ENCODE results near the gene ENTHD1.

DNA sequence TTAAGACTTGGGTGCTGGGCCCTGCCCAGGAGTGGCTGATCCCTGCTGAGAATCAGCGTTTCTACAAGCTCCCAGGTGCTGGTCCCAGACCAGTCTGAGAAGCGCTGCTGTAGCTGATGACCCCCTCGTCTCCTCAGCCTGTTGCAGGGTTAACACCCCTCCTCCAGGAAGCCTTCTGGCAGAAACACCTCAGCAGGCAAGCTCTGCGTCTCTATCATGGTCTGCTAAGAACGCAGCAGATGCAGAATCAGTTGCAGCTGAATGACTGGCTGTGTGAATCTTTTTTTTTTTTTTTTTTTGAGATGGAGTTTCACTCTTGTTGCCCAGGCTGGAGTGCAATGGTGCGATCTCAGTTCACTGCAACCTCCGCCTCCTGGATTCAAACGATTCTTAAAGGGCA lies 190.5 kb downstream of the ENTHD1 start:
- TF ChIP-seq, protein P1, sequence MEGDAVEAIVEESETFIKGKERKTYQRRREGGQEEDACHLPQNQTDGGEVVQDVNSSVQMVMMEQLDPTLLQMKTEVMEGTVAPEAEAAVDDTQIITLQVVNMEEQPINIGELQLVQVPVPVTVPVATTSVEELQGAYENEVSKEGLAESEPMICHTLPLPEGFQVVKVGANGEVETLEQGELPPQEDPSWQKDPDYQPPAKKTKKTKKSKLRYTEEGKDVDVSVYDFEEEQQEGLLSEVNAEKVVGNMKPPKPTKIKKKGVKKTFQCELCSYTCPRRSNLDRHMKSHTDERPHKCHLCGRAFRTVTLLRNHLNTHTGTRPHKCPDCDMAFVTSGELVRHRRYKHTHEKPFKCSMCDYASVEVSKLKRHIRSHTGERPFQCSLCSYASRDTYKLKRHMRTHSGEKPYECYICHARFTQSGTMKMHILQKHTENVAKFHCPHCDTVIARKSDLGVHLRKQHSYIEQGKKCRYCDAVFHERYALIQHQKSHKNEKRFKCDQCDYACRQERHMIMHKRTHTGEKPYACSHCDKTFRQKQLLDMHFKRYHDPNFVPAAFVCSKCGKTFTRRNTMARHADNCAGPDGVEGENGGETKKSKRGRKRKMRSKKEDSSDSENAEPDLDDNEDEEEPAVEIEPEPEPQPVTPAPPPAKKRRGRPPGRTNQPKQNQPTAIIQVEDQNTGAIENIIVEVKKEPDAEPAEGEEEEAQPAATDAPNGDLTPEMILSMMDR (IDR thresholded peaks at IDR 0.05): no peak
- no peak for TF ChIP-seq POLR2A (IDR thresholded peaks at IDR 0.05)

Data from uterus (tissue), 2 donors.